ENCODE measurements around the gene ASXL2. TPM values are rescaled to one million over a fixed set of nuclear protein-coding genes. Genes with fewer than 3 reads are reported as not detected.
A peak's percentile ranks its signal among the peaks of the same experiment; 100 is the strongest.

Gene ASXL2
- total RNA-seq, 1 donor from 2014 or later, result 39.3 TPM

DNA sequence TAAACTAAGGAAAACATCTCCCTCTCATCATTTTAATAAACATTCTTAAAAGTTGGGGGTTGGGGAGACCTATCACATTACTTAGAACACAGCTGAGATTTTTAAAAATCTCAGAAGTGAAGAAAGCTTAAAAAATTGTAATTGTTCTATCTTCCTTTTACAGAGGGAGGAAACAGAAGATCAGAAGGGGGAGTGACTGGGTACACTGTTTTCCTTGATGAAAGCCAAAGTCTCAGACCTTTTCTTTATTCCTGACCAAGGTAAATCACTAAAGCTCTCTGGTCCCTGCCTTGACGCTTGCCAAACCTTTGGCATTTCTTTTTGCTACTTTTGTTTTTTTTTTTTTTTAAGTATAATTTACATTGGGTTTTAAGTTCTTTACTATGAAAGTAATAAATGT lies 119.9 kb downstream of the ASXL2 start:
- TF ChIP-seq, protein P1, sequence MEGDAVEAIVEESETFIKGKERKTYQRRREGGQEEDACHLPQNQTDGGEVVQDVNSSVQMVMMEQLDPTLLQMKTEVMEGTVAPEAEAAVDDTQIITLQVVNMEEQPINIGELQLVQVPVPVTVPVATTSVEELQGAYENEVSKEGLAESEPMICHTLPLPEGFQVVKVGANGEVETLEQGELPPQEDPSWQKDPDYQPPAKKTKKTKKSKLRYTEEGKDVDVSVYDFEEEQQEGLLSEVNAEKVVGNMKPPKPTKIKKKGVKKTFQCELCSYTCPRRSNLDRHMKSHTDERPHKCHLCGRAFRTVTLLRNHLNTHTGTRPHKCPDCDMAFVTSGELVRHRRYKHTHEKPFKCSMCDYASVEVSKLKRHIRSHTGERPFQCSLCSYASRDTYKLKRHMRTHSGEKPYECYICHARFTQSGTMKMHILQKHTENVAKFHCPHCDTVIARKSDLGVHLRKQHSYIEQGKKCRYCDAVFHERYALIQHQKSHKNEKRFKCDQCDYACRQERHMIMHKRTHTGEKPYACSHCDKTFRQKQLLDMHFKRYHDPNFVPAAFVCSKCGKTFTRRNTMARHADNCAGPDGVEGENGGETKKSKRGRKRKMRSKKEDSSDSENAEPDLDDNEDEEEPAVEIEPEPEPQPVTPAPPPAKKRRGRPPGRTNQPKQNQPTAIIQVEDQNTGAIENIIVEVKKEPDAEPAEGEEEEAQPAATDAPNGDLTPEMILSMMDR (IDR thresholded peaks at IDR 0.05), result no peak
- H3K9me3 ChIP-seq, result no peaks in the 10 kb centered on the region
- no peak overlapping the region for H3K4me3 ChIP-seq
- DNase-seq (no peak), ATAC-seq (no peak)
- no peaks in the 10 kb centered on the region for H3K27me3 ChIP-seq (ENCODE audit: low read depth)
- H3K4me1 ChIP-seq, result no peaks in the 10 kb centered on the region
- H3K27ac ChIP-seq, result no peak overlapping the region
- H3K36me3 ChIP-seq, result peaks cover 58% of the 10 kb centered on the region
- intact Hi-C loops (cut with DNase I), result no loop called here

DNA sequence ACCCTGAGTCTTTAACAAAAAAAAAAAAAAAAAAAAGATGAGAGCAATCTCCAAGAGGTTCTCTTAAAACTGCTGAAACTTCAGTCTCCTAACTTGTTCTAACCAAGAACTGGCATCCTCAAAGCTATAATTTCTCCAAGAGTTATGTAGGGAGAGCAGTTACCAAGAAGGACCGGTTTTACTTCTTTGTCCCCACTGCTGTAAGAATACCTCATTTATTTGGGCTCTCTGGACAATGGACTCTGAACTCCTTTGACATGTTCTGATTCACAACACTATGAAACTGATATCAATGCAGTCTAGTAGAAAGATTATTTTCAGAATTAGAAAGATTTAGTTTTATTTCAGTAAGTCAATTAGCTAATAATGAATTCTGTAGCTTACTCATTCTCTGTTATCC lies 120.4 kb downstream of the ASXL2 start:
- no peak for ATAC-seq
- intact Hi-C loops (cut with DNase I), result no loop called here
- DNase-seq, result no peak

DNA sequence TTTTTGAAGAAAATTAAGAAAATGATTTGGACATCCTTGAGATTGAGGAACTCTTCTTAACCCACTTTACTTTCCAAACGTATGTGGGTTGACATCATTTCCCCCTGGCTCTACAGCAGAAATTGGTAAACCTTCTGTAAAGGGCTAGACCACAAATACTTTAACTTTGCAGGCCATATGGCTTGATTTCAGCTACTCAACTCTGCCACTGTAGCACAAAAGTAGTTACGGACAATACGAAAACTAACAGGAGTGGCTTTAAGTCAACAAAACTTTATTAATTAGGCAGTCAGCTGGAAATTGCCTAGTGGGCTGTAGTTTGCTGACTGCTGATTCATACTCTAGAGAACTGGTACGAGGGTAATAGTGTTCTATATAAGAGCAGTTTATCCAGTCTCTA lies 121.8 kb downstream of the ASXL2 start:
- DNase-seq, result no peak
- peaks cover 76% of the 10 kb centered on the region for H3K36me3 ChIP-seq
- no peak overlapping the region for H3K27ac ChIP-seq
- no peak overlapping the region for H3K4me3 ChIP-seq
- H3K27me3 ChIP-seq (ENCODE audit: low read depth), result no peaks in the 10 kb centered on the region
- peak; percentile 37 to 42 for ATAC-seq
- TF ChIP-seq, protein P1 (IDR thresholded peaks at IDR 0.05), result no peak
- H3K4me1 ChIP-seq, result no peaks in the 10 kb centered on the region
- H3K9me3 ChIP-seq, result no peaks in the 10 kb centered on the region
- intact Hi-C loops (cut with DNase I), result no loop called here

More for the DNA sequence above, 120.4 kb downstream of the ASXL2 start:
- Histone ChIP-seq H3K27me3 (ENCODE audit: low read depth) (no peaks in the 10 kb centered on the region), H3K36me3 (peaks cover 63% of the 10 kb centered on the region), H3K27ac (no peak overlapping the region), H3K4me3 (no peak overlapping the region), H3K9me3 (no peaks in the 10 kb centered on the region), H3K4me1 (no peaks in the 10 kb centered on the region)
- TF ChIP-seq, protein P1 (IDR thresholded peaks at IDR 0.05), result no peak

DNA sequence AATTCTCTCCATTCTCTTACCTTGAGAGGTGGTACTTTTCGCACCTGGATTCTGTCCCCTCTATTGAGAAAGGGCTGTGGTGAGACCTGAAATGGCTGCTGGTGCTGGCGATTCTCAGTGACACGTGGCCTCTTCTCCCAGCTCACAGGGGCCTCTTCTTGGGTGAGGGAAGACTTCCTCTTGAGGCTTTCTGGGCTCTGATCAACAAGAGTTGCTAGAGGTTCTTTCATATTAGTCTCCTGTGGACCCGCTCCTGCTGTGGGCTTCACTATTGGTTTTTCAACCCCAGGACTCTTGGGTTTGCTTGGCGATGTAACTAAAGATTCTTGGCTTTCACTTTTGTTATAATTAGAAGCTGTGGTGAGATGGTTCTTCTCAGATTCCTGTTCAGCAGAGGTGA lies 128.6 kb downstream of the ASXL2 start:
- peaks cover 88% of the 10 kb centered on the region for H3K36me3 ChIP-seq
- H3K27me3 ChIP-seq (ENCODE audit: low read depth), result no peaks in the 10 kb centered on the region
- intact Hi-C loops (cut with DNase I), result no loop called here
- ATAC-seq (no peak), DNase-seq (no peak)
- H3K9me3 ChIP-seq, result no peaks in the 10 kb centered on the region
- TF ChIP-seq, protein P1 (IDR thresholded peaks at IDR 0.05), result no peak
- no peaks in the 10 kb centered on the region for H3K4me1 ChIP-seq
- no peak overlapping the region for H3K27ac ChIP-seq
- no peak overlapping the region for H3K4me3 ChIP-seq

DNA sequence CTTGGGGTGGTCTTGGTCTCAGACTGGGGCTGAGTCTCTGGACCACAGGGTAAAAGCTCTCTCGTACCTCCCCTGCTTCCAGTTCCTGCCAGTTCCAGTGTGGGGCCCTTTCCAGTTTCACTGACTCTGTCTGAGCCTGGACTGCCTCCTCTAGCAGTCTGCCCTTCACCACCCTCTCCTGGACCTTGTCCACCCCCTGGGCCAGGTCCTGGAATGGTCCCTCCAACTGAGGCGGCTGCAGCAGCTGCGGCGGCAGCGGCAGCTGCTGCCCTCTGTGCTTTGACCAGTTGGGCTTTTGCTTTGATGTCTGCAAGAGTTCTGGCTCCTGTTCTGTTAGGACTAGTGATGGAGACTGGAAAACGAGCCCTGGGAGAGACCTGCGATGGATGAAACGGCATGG lies 134.2 kb downstream of the ASXL2 start:
- ATAC-seq, result no peak
- no peak for DNase-seq
- Histone ChIP-seq H3K27me3 (ENCODE audit: low read depth) (no peaks in the 10 kb centered on the region), H3K36me3 (peaks cover 70% of the 10 kb centered on the region), H3K9me3 (no peaks in the 10 kb centered on the region), H3K27ac (no peak overlapping the region), H3K4me3 (no peak overlapping the region), H3K4me1 (no peaks in the 10 kb centered on the region)
- TF ChIP-seq, protein P1 (IDR thresholded peaks at IDR 0.05), result no peak
- intact Hi-C loops (cut with DNase I), result no loop called here
